GM12864 (cell line): Measurements from ENCODE around the gene SPAG17.

Experiments
- DNase-seq: peaks from one replicate; pipeline ENCODE4 v3.0.0-alpha.2; 2011; ENCODE audit warnings: low read depth
- H3K4me3 ChIP-seq: 2 replicates; pipeline ENCODE4 v1.5.1; 2011; ENCODE audit warnings: mild to moderate bottlenecking, low read depth, low read length, control low read depth
- TF ChIP-seq, protein P1 (sequence below): IDR thresholded peaks from 2 replicates; pipeline ENCODE4 v1.5.1; 2011; ENCODE audit warnings: low read depth, mild to moderate bottlenecking, moderate library complexity, low read length, control low read depth, inconsistent platforms; ENCODE audit errors: missing control alignments

Gene SPAG17

GRCh38 chr1:117911051-117911450 is 274.0 kb downstream of the SPAG17 start:
- TF ChIP-seq, protein P1, sequence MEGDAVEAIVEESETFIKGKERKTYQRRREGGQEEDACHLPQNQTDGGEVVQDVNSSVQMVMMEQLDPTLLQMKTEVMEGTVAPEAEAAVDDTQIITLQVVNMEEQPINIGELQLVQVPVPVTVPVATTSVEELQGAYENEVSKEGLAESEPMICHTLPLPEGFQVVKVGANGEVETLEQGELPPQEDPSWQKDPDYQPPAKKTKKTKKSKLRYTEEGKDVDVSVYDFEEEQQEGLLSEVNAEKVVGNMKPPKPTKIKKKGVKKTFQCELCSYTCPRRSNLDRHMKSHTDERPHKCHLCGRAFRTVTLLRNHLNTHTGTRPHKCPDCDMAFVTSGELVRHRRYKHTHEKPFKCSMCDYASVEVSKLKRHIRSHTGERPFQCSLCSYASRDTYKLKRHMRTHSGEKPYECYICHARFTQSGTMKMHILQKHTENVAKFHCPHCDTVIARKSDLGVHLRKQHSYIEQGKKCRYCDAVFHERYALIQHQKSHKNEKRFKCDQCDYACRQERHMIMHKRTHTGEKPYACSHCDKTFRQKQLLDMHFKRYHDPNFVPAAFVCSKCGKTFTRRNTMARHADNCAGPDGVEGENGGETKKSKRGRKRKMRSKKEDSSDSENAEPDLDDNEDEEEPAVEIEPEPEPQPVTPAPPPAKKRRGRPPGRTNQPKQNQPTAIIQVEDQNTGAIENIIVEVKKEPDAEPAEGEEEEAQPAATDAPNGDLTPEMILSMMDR: no peak
- H3K4me3 ChIP-seq: no peak overlapping the region
- DNase-seq: no peak

DNA sequence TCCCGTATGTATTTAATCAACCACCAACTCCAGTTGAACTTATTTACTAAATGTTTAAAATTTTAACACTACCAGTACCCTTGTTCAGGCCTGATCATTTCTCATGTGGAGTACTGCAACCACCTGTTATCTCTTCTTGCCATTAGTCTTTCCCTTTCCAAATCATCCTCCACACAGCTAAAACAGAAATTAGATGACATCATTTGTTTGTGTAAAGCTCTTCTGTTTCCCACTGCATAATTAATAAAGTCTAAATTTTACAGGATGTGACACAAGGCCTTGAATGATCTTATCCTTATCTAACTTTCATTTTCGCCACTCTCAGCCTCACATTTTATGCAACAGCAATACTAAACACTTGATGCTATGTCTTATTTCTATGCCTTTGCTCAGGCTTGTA is 280.0 kb downstream of the SPAG17 start:
- H3K4me3 ChIP-seq: no peak overlapping the region
- TF ChIP-seq, protein P1: no peak
- no peak for DNase-seq

DNA sequence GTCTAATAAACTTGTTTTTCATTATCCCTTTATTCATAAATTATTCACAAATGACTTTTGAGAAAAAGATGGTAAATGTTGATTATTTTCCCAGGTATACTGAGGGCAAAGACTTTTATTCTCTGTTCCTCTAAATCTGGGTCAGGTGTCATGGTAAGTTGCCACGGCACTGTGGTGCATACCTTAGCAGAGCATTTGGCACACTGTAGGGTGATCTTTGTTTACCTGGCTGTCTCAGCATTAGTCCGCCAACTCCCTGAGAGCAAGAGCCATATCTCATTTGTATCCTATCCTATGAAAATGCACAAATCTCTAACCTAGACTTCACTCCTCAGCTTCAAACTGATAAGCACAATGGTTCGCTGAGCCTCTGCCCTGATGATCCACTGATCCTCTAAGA is 280.5 kb downstream of the SPAG17 start:
- no peak for DNase-seq

More for the DNA sequence above, 280.5 kb downstream of the SPAG17 start:
- TF ChIP-seq, protein P1: no peak
- no peak overlapping the region for H3K4me3 ChIP-seq
